Activated CD4-positive, alpha-beta memory T cell treated with anti-CD3 and anti-CD28 coated beads for 36 hours (primary cell): ENCODE measurements around the gene MAEA. TPM values are rescaled to one million over a fixed set of nuclear protein-coding genes. Genes with fewer than 3 reads are reported as not detected.

Experiments used
- CTCF ChIA-PET: fragments of 350-600 bp; sonication (Branson Sonifier 250); formaldehyde crosslinking; loops from one replicate; lab custom pipeline; 2021; ENCODE audit warnings: antibody characterized with exemption, inconsistent platforms; lab: Charles Lee
- POLR2A ChIA-PET: fragments of 350-600 bp; sonication (Branson Sonifier 250); formaldehyde crosslinking; loops from one replicate; lab custom pipeline; 2021; ENCODE audit warnings: antibody characterized with exemption; lab: Charles Lee
- DNase-seq: peaks from one replicate; pipeline ENCODE4 v3.0.0-alpha.2; 2020
- H3K27ac Mint-ChIP-seq: one replicate; pipeline ENCODE4 v1.8.0; 2021; ENCODE audit warnings: mixed read lengths
- H3K27me3 Mint-ChIP-seq: one replicate; pipeline ENCODE4 v1.8.0; 2021; ENCODE audit warnings: mixed read lengths
- H3K36me3 Mint-ChIP-seq: one replicate; pipeline ENCODE4 v1.8.0; 2021; ENCODE audit warnings: mixed read lengths
- H3K4me1 Mint-ChIP-seq: one replicate; pipeline ENCODE4 v1.8.0; 2021; ENCODE audit warnings: low read depth, mixed read lengths
- H3K4me3 Mint-ChIP-seq: one replicate; pipeline ENCODE4 v1.8.0; 2021; ENCODE audit warnings: mild to moderate bottlenecking, mixed read lengths
- H3K9me3 Mint-ChIP-seq: one replicate; pipeline ENCODE4 v1.8.0; 2021; ENCODE audit warnings: mixed read lengths
- intact Hi-C: fragments of 100-400 bp; cut with micrococcal nuclease; formaldehyde crosslinking; loops from one replicate; pipeline ENCODE4 v1.15.1; 2023
- total RNA-seq, 2 experiments: library from RNA; stranded (reverse); gene quantifications; one replicate each; pipeline ENCODE4 v1.2.3, GENCODE V29; 2021

The MAEA gene
- total RNA-seq, result 10 to 100 TPM; 47.3 to 50.3 TPM

GRCh38 chr4:1289207-1290164, at the start of gene MAEA:
Gene MAEA (plus strand): TSS chr4:1289891. CDS start chr4:1289914, 23 bp downstream.
- peak; percentile 99 for DNase-seq
- intact Hi-C loops, result loop anchor here (1.0 to 5.0 kb wide), 6 partner anchors 15 to 277 kb away; partner anchors contain the start of genes CTBP1, FGFRL1 and UVSSA
- Mint-ChIP-seq H3K4me1 (peaks cover 31% of the 10 kb centered on the region), H3K27me3 (no peaks in the 10 kb centered on the region), H3K36me3 (peaks cover 3% of the 10 kb centered on the region), H3K4me3 (peak within 1 kb of the TSS; percentile 96), H3K9me3 (peaks cover 4% of the 10 kb centered on the region), H3K27ac (peak within 1 kb of the TSS; percentile 87)
- ChIA-PET POLR2A (interaction anchor here (0.6 to 3.8 kb wide), 11 partner anchors 11 to 89 kb away, joined by 3 to 25 read pairs (median 4); partner anchors contain the start of genes CTBP1 and UVSSA), CTCF (interaction anchor here (0.9 to 2.3 kb wide), 10 partner anchors 17 to 158 kb away, joined by 3 to 10 read pairs (median 6); partner anchors contain the start of gene UVSSA)

GRCh38 chr4:1239950-1240307, 49.8 kb upstream of the MAEA start:
- H3K27ac Mint-ChIP-seq, result no peak overlapping the region
- no peaks in the 10 kb centered on the region for H3K9me3 Mint-ChIP-seq
- H3K4me3 Mint-ChIP-seq, result no peak overlapping the region
- no peak for DNase-seq
- H3K27me3 Mint-ChIP-seq, result no peaks in the 10 kb centered on the region
- ChIA-PET POLR2A (no interaction called here), CTCF (no interaction called here)
- H3K36me3 Mint-ChIP-seq, result peaks cover 20% of the 10 kb centered on the region
- intact Hi-C loops, result no loop called here
- H3K4me1 Mint-ChIP-seq, result peaks cover 20% of the 10 kb centered on the region

- no peak overlapping the region for H3K27ac Mint-ChIP-seq
These were observed 48.8 kb upstream of the MAEA start for GRCh38 chr4:1240721-1241465.

GRCh38 chr4:1241466-1241935, 48.2 kb upstream of the MAEA start:
- Mint-ChIP-seq H3K36me3 (peaks cover 13% of the 10 kb centered on the region), H3K9me3 (no peaks in the 10 kb centered on the region), H3K27ac (no peak overlapping the region), H3K4me3 (no peak overlapping the region), H3K4me1 (peaks cover 34% of the 10 kb centered on the region), H3K27me3 (no peaks in the 10 kb centered on the region)
- ChIA-PET POLR2A (no interaction called here), CTCF (interaction anchor here (1.4 kb wide), 1 partner anchor 26 kb away, joined by 4 read pairs; no protein-coding TSS in a partner anchor)
- intact Hi-C loops, result no loop called here
- DNase-seq, result no peak

More at GRCh38 chr4:1240721-1241465, 48.8 kb upstream of the MAEA start:
- Mint-ChIP-seq H3K36me3 (peaks cover 11% of the 10 kb centered on the region), H3K4me3 (no peak overlapping the region), H3K27me3 (no peaks in the 10 kb centered on the region), H3K9me3 (no peaks in the 10 kb centered on the region), H3K4me1 (peaks cover 28% of the 10 kb centered on the region)
- POLR2A ChIA-PET, result no interaction called here
- intact Hi-C loops, result no loop called here
- CTCF ChIA-PET, result interaction anchor here (1.4 kb wide), 1 partner anchor 27 kb away, joined by 4 read pairs; no protein-coding TSS in a partner anchor
- DNase-seq, result no peak

GRCh38 chr4:1241936-1242505, 47.7 kb upstream of the MAEA start:
- CTCF ChIA-PET, result interaction anchor here (1.4 kb wide), 1 partner anchor 26 kb away, joined by 4 read pairs; no protein-coding TSS in a partner anchor
- intact Hi-C loops, result no loop called here
- peaks cover 14% of the 10 kb centered on the region for H3K36me3 Mint-ChIP-seq
- H3K27me3 Mint-ChIP-seq, result no peaks in the 10 kb centered on the region
- no peaks in the 10 kb centered on the region for H3K9me3 Mint-ChIP-seq
- no peak for DNase-seq
- no peak overlapping the region for H3K27ac Mint-ChIP-seq
- H3K4me1 Mint-ChIP-seq, result peaks cover 39% of the 10 kb centered on the region
- POLR2A ChIA-PET, result no interaction called here
- no peak overlapping the region for H3K4me3 Mint-ChIP-seq

GRCh38 chr4:1242506-1243450, 46.9 kb upstream of the MAEA start:
- H3K36me3 Mint-ChIP-seq, result peaks cover 16% of the 10 kb centered on the region
- no peaks in the 10 kb centered on the region for H3K9me3 Mint-ChIP-seq
- no peak overlapping the region for H3K27ac Mint-ChIP-seq
- ChIA-PET POLR2A (interaction anchor here (0.5 kb wide), 1 partner anchor 26 kb away, joined by 4 read pairs; no protein-coding TSS in a partner anchor), CTCF (interaction anchor here (1.2 to 3.0 kb wide), 2 partner anchors 26 to 43 kb away, joined by 3 to 7 read pairs; no protein-coding TSS in a partner anchor)
- H3K27me3 Mint-ChIP-seq, result no peaks in the 10 kb centered on the region
- intact Hi-C loops, result no loop called here
- H3K4me1 Mint-ChIP-seq, result peaks cover 41% of the 10 kb centered on the region
- no peak overlapping the region for H3K4me3 Mint-ChIP-seq
- DNase-seq, result no peak

GRCh38 chr4:1243451-1244080, 46.1 kb upstream of the MAEA start:
- ChIA-PET CTCF (interaction anchor here (1.1 to 3.0 kb wide), 3 partner anchors 25 to 76 kb away, joined by 3 to 7 read pairs (median 4); no protein-coding TSS in a partner anchor), POLR2A (interaction anchor here (0.5 kb wide), 1 partner anchor 25 kb away, joined by 4 read pairs; no protein-coding TSS in a partner anchor)
- Mint-ChIP-seq H3K4me3 (no peak overlapping the region), H3K27ac (no peak overlapping the region), H3K4me1 (peaks cover 41% of the 10 kb centered on the region), H3K27me3 (no peaks in the 10 kb centered on the region), H3K36me3 (peaks cover 14% of the 10 kb centered on the region), H3K9me3 (no peaks in the 10 kb centered on the region)
- DNase-seq, result no peak
- intact Hi-C loops, result no loop called here

GRCh38 chr4:1244081-1244977, 45.4 kb upstream of the MAEA start:
- Mint-ChIP-seq H3K4me3 (no peak overlapping the region), H3K36me3 (peaks cover 11% of the 10 kb centered on the region), H3K4me1 (peaks cover 41% of the 10 kb centered on the region), H3K9me3 (no peaks in the 10 kb centered on the region), H3K27me3 (no peaks in the 10 kb centered on the region), H3K27ac (peak overlapping the region; percentile 28)
- ChIA-PET CTCF (interaction anchor here (0.9 to 4.3 kb wide), 5 partner anchors 20 to 113 kb away, joined by 3 to 14 read pairs (median 4); no protein-coding TSS in a partner anchor), POLR2A (no interaction called here)
- intact Hi-C loops, result no loop called here
- DNase-seq, result no peak

GRCh38 chr4:1244978-1245471, 44.7 kb upstream of the MAEA start:
- H3K9me3 Mint-ChIP-seq, result no peaks in the 10 kb centered on the region
- no peak for DNase-seq
- intact Hi-C loops, result no loop called here
- H3K27me3 Mint-ChIP-seq, result no peaks in the 10 kb centered on the region
- peak overlapping the region; percentile 29 for H3K27ac Mint-ChIP-seq
- ChIA-PET POLR2A (no interaction called here), CTCF (interaction anchor here (0.9 to 4.3 kb wide), 4 partner anchors 20 to 114 kb away, joined by 3 to 14 read pairs (median 5); no protein-coding TSS in a partner anchor)
- peaks cover 45% of the 10 kb centered on the region for H3K4me1 Mint-ChIP-seq
- no peak overlapping the region for H3K4me3 Mint-ChIP-seq
- peaks cover 15% of the 10 kb centered on the region for H3K36me3 Mint-ChIP-seq
